ENCODE results near the gene SFRP2.

DNA sequence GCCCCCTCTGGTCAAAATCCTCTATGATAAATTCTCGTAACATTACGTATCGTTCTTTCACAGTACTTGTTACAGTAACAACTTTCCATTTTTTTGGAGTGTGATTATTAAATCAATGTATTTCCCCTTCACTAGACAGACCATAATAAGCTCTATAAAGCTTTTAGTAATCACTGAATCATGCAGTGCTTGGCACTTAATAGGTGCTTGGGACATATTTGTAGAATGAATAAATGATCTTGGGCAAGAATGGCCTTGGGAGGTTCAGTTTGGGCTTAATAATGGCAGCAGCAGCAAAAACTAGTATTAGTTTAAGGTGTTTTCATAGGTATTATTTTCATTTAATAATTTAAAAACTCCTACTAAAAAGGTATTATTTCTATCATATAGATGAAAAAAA is 33.4 kb upstream of the SFRP2 start:
- TF ChIP-seq BMI1 (IDR thresholded peaks at IDR 0.05; ENCODE audit: borderline replicate concordance) (no peak), RCOR1 (conservative IDR thresholded peaks at IDR 0.05; ENCODE audit: low read depth, low read length) (no peak), MTA3 (IDR thresholded peaks at IDR 0.05; ENCODE audit: borderline replicate concordance, low read length) (no peak), POLR2AphosphoS5 (IDR thresholded peaks at IDR 0.05; ENCODE audit: low read length) (no peak)
